HG03045 (cell line): ENCODE measurements around the gene CTSH.
A peak's percentile ranks its signal among the peaks of the same experiment; 100 is the strongest.
"Not testable (repeated sequence)": the region's sequence is repeated elsewhere in the genome, so short reads cannot be mapped to it uniquely, and the experiment has no call there.

Source experiments
- ATAC-seq: cut with Tn5 transposase; IDR thresholded peaks from one replicate; pipeline ENCODE4 v1.9.1; 2021; ENCODE audit warnings: mild to moderate bottlenecking, moderate library complexity; ENCODE audit not compliant: unreplicated experiment

Gene CTSH

GRCh38 chr15:78944202-78944625, 632 bp downstream of the CTSH start:
- ATAC-seq = peak; percentile 21

DNA sequence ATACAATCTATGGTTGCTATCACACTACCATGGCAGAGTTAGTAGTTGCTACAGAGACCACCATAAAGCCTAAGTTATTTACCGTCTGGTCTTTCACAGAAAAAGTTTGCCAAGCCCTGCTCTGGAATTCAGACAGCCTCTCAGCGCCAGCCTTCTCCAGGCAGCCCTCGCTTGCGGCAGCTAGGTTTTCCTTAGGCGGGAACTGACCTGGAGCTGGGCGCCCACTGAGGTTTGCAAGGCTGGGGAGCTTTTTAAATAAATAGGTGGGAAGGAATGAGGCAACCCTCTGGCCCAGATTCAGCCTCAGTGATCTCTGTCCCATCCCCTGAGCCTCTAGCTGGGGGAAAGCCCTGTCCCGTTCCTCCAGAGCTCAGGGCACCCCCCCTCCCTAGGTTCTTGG, 1.2 kb downstream of the CTSH start:
- no peak for ATAC-seq

DNA sequence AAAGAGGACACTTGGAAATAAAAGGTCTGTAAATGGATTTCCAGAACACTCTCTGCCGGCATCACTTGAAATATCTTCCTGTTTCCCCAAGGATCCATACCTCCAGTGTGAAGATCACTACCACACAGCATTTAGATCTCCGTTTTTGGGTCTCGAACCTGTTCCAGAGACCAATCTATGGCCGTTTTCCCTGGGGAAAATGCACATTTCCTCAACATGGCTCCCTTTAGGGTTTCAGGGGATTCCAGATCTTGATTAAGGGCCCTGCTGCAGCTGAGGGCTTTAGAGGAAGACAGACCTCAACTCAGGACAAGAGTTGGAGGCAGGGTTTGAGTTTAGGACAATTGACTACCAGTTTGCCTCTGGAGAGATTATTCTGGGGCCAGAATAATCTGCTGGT, 2.1 kb downstream of the CTSH start:
- ATAC-seq = no peak

DNA sequence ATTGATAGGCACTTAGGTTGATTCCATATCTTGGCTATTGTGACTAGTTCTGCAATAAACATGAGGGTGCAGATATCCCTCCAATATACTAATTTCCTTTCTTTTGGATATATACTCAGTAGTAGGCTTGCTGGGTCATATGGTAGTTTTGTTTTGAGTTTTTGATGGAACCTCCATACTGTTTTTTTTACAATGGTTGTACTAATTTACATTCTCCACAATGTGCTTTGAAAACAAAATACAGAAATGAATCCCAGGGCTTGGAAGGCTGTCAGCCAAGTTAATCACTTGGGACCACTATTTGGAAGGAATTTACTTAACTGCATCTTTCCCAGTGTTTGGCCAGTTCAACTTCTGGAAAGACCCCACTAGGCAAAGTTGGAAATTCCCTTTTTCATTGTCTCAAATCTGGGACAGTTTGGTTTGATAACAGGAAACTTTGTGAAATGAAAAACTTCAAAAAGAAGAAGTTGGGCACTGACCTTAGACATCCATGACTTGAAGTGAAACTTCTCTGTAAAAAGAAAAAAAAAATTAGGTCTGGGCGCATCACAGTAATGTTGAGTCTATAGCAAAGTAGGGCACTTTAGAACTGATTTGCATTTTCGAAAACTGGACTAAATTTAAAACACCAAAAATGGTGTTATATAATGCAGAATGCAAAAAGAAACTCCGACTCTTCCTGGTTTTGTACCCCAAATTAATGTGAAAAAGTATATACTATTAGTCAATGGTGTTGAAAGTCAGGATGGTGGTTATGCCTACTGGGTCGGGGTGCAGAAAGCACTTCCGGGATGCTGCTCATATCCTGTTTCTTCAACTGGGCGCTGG, 6.0 kb downstream of the CTSH start:
- ATAC-seq = peak; percentile 54

DNA sequence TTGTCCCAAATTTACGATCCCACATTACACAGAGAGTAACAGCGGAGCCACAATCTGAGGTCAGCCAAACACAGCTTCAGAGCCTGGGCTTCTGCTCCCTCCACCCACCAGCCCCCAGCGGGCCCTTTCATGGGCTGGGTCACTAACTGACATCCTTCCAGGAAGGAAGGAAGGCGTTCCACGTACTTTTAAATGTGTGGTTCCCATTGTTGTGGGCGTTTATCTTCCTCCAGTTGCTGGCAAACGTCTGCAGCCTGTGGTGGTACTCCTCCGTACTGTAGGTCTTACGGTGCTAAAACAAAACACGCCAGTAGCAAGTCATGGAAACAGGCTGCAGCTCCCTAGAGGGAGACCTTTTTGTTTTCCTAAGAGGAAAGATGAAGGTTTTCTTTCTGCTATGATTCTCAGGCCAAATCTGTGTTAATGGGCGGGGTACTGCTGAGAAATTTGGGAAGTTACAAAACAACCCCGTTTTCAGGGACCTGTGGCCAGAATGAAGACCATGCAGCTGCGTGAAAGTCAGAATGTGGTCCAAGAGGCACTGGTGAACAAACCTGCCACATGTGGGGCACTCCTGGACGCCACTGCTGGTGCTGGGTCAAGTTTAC, 7.6 kb downstream of the CTSH start:
- ATAC-seq = no peak

DNA sequence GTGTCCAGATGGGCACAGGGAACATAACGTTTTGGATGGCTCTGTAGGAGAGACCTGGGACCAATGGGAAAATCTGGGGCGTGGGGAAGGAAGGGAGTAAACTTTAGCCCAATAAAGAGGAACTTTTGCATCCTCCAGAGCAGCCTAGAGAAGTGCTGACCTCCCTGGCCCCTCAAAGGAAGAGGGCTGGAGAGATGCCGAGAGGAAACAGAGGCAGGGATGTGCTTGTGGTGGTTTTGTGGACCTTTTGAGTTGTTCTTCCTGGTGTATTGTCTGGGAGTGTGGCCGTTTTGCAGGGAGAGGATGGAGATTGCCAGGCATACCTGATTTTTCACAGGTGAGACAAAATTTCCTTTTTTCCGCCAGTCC, 10.2 kb downstream of the CTSH start:
- ATAC-seq = no peak

- no peak for ATAC-seq
Measured at GRCh38 chr15:78933823-78934654, 10.8 kb downstream of the CTSH start.

- ATAC-seq = no peak
Measured at GRCh38 chr15:78933187-78933822, 11.5 kb downstream of the CTSH start.

GRCh38 chr15:78932258-78932808, 12.5 kb downstream of the CTSH start:
- no peak for ATAC-seq

DNA sequence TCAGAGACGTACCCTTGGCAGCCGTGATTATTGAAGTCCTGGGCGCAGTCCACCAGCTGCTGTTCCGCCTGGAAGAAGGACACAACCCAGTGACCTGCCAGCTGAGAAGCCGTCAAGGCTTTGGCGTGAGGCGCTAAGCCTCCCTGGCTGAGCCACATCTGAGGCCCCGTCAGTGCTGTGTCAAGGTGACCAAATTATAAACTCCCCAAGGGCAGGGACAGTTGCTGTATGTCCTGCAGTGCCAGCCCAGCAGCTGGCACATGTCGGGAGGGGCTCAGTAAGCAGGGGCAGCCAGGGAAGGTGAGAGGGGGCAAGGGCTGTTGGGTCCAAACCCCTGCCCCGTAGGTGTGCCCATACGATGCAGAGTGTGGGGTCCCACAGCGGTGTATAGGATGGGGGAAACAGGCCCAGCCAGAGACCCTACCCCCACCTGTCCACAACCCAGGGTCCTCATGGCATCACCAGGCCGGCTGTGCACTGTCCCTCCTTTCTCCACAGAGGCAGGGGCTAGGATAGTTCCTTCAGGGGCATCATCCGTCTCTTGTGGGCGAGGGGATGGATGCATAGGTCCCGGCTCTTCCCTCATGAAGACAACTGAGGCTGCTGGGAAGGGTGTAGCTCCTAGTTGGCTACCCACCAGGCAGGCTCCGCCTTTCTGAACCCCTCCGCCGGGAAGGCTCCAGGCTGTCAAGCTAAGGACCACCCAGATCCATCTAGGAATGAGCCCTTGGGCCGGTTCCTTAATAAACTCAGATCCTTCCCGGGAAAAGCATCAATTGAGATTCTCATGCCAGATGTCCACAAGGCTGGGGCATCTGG, 13.2 kb downstream of the CTSH start:
- no peak for ATAC-seq

- no peak for ATAC-seq
Measured at GRCh38 chr15:78930577-78931388, 14.1 kb downstream of the CTSH start.

GRCh38 chr15:78929536-78930264, 15.1 kb downstream of the CTSH start:
- no peak for ATAC-seq

DNA sequence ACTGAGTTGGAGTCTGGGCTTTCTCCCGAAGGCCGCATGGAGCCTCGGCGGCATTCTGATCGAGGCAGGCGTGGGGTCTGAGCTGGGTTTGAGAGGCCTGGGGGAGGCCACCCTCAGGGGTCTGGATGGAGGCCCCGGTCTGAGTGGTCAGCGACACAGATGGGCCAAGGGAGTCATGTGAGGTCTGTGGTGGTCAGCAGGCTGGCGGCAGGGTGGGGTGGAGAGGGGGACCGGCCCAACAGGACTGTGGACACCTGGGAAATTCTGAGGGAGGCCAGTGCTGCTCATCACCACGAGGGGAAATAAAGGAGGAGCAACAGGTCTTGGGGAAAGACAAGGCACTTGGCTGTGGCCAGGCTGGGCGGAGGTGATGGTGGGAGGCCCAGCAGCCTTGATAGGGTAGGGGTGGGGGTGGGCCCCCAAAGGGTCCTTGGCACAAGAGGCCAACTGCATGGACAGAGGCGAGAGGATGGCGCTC, 16.2 kb downstream of the CTSH start:
- no peak for ATAC-seq

- not testable (repeated sequence) for ATAC-seq
Measured at GRCh38 chr15:78928176-78928575, 16.7 kb downstream of the CTSH start.

- ATAC-seq = no peak
Measured at GRCh38 chr15:78927077-78927790, 17.6 kb downstream of the CTSH start.

DNA sequence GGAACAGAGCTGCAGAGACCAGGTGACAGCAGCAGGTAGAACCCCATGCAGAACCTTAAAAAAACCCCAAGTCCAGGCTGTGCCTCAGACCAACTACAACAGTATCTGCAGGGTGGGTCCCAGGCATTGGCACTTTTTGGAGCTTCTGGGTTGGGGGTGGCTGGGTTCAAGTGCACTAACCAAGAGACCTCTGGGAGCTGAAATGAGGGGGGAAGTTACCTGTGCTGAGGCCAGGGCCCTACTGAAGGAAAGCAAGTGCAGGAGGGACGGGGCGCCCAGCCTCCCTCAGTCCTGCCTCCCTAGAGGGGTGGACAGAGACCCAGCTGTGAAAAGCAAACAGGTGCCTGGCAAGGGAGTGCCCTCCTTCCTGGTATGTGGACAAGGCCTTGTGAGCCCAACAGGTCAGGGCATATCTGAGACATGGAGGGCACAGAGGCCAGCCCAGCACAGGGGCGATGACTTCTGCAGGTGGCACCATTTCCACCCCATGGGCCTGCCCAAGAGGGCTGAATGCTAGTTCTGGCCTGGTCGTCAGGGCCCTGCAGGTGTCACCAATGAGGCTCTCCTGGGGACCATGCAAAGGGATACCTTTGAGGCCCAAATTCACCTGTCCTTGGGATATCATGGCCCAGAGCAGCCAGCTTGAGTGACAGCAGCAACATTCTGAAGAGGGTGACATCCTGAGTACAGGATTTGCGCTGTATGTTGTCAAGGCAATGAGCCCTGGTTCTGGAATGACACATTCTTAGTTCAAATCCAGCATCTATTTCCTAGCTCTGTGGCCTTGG, 18.7 kb downstream of the CTSH start:
- ATAC-seq = no peak

- ATAC-seq = no peak
Measured at GRCh38 chr15:78925076-78925624, 19.7 kb downstream of the CTSH start.
